H9 (cell line): ENCODE data around the gene MAPKAP1. TPM values are rescaled to one million over a fixed set of nuclear protein-coding genes. Genes with fewer than 3 reads are reported as not detected.

ENCODE experiments used
- DNase-seq: peaks from one replicate; pipeline ENCODE4 v3.0.0-alpha.2; 2017
- H2AFZ ChIP-seq: one replicate; pipeline ENCODE4 v1.6.1; 2013; ENCODE audit warnings: mild to moderate bottlenecking, low read length, control low read depth, moderate library complexity
- H2AK5ac ChIP-seq: 2 replicates; pipeline ENCODE4 v1.6.1; 2013; ENCODE audit warnings: low read length, control low read depth, mixed read lengths; ENCODE audit not compliant: insufficient read length
- H2BK120ac ChIP-seq: one replicate; pipeline ENCODE4 v1.6.1; 2013; ENCODE audit warnings: low read depth, mild to moderate bottlenecking, low read length, control low read depth, inconsistent platforms; ENCODE audit not compliant: poor library complexity, severe bottlenecking
- H2BK12ac ChIP-seq: 2 replicates; pipeline ENCODE4 v1.6.1; 2013; ENCODE audit warnings: low read length, control low read depth, mixed read lengths, low read depth; ENCODE audit not compliant: insufficient read length
- H2BK15ac ChIP-seq: 2 replicates; pipeline ENCODE4 v1.6.1; 2013; ENCODE audit warnings: low read depth, low read length, control low read depth
- H2BK20ac ChIP-seq: one replicate; pipeline ENCODE4 v1.6.1; 2013; ENCODE audit warnings: low read depth, mild to moderate bottlenecking, low read length, control low read depth, inconsistent platforms; ENCODE audit not compliant: poor library complexity, severe bottlenecking
- H2BK5ac ChIP-seq: 2 replicates; pipeline ENCODE4 v1.6.1; 2013; ENCODE audit warnings: low read length, control low read depth, mixed read lengths; ENCODE audit not compliant: insufficient read length
- H3K14ac ChIP-seq: 2 replicates; pipeline ENCODE4 v1.6.1; 2013; ENCODE audit warnings: low read length, control low read depth; ENCODE audit not compliant: insufficient read depth
- H3K18ac ChIP-seq: 2 replicates; pipeline ENCODE4 v1.6.1; 2013; ENCODE audit warnings: low read depth, mild to moderate bottlenecking, mixed read lengths, low read length, control low read depth; ENCODE audit not compliant: insufficient read length
- H3K23ac ChIP-seq: 2 replicates; pipeline ENCODE4 v1.6.1; 2013; ENCODE audit warnings: low read length, control low read depth, mixed read lengths, low read depth; ENCODE audit not compliant: insufficient read length
- H3K23me2 ChIP-seq: 2 replicates; pipeline ENCODE4 v1.6.1; 2013; ENCODE audit warnings: low read depth, mild to moderate bottlenecking, mixed read lengths, low read length, control low read depth; ENCODE audit not compliant: insufficient read length, poor library complexity, severe bottlenecking
- H3K27ac ChIP-seq: 2 replicates; pipeline ENCODE4 v1.5.1; 2013; ENCODE audit warnings: low read length, control low read depth, mixed read lengths, low read depth; ENCODE audit not compliant: insufficient read length
- H3K27me3 ChIP-seq: 2 replicates; pipeline ENCODE4 v1.6.1; 2013; ENCODE audit warnings: low read length, control low read depth, inconsistent platforms; ENCODE audit not compliant: insufficient read depth
- H3K4ac ChIP-seq: 2 replicates; pipeline ENCODE4 v1.6.1; 2013; ENCODE audit warnings: low read depth, mild to moderate bottlenecking, control low read depth, inconsistent platforms, low read length, moderate library complexity
- H3K4me1 ChIP-seq: 2 replicates; pipeline ENCODE4 v1.6.1; 2013; ENCODE audit warnings: low read length, control low read depth, inconsistent platforms; ENCODE audit not compliant: insufficient read depth
- H3K4me2 ChIP-seq: 2 replicates; pipeline ENCODE4 v1.6.1; 2013; ENCODE audit warnings: low read length, control low read depth, mixed read lengths; ENCODE audit not compliant: insufficient read length, insufficient read depth
- H3K56ac ChIP-seq: 2 replicates; pipeline ENCODE4 v1.6.1; 2013; ENCODE audit warnings: low read depth, mild to moderate bottlenecking, mixed read lengths, low read length, control low read depth; ENCODE audit not compliant: insufficient read length
- H3K79me1 ChIP-seq: 2 replicates; pipeline ENCODE4 v1.6.1; 2013; ENCODE audit warnings: low read depth, mild to moderate bottlenecking, moderate library complexity, low read length, control low read depth, inconsistent platforms; ENCODE audit not compliant: insufficient read depth, poor library complexity, severe bottlenecking
- H3K79me2 ChIP-seq: 2 replicates; pipeline ENCODE4 v1.6.1; 2013; ENCODE audit warnings: low read length, control low read depth, inconsistent platforms; ENCODE audit not compliant: insufficient read depth
- H3K9ac ChIP-seq: 2 replicates; pipeline ENCODE4 v1.6.1; 2013; ENCODE audit warnings: low read length, control low read depth, mixed read lengths; ENCODE audit not compliant: insufficient read length; ENCODE audit errors: extremely low read depth
- H3K9me3 ChIP-seq: one replicate; pipeline ENCODE4 v1.6.1; 2013; ENCODE audit warnings: low read depth, low read length, inconsistent platforms; ENCODE audit not compliant: control insufficient read depth
- H3T11ph ChIP-seq: one replicate; pipeline ENCODE4 v1.6.1; 2013; ENCODE audit warnings: mild to moderate bottlenecking, low read length, control low read depth, inconsistent platforms
- H4K20me1 ChIP-seq: one replicate; pipeline ENCODE4 v1.6.1; 2013; ENCODE audit not compliant: control insufficient read depth, insufficient read length, insufficient read depth
- H4K5ac ChIP-seq: 2 replicates; pipeline ENCODE4 v1.6.1; 2013; ENCODE audit warnings: low read depth, mild to moderate bottlenecking, mixed read lengths, low read length, control low read depth; ENCODE audit not compliant: insufficient read length
- H4K8ac ChIP-seq: replicated peaks from 2 replicates; pipeline ENCODE4 v1.6.1; 2013; ENCODE audit warnings: low read length, control low read depth, mixed read lengths, low read depth; ENCODE audit not compliant: insufficient read length
- H4K91ac ChIP-seq: 2 replicates; pipeline ENCODE4 v1.6.1; 2013; ENCODE audit warnings: low read depth, mild to moderate bottlenecking, moderate library complexity, mixed read lengths, low read length, control low read depth; ENCODE audit not compliant: insufficient read length
- H3K27ac Mint-ChIP-seq, 3 experiments: 2 replicates in 2 of 3; 3 replicates in 1 of 3; pipeline ENCODE4 v1.8.0; 2020 to 2021; ENCODE audit warnings: mixed read lengths in 3 of 3, mild to moderate bottlenecking in 1 of 3, moderate library complexity in 1 of 3
- H3K27me3 Mint-ChIP-seq: 2 replicates; pipeline ENCODE4 v1.8.0; 2021; ENCODE audit warnings: low read depth, mild to moderate bottlenecking, moderate library complexity, mixed read lengths
- H3K36me3 Mint-ChIP-seq, 3 experiments: 2 replicates in 2 of 3; 3 replicates in 1 of 3; pipeline ENCODE4 v1.8.0; 2020 to 2021; ENCODE audit warnings: low read depth in 3 of 3, mixed read lengths in 3 of 3; ENCODE audit not compliant: insufficient read depth in 1 of 3
- H3K4me1 Mint-ChIP-seq, 2 experiments: 2 replicates each; pipeline ENCODE4 v1.8.0; 2020; ENCODE audit warnings: mixed read lengths in 2 of 2
- H3K4me3 Mint-ChIP-seq, 2 experiments: 2 replicates in 1 of 2; 3 replicates in 1 of 2; pipeline ENCODE4 v1.8.0; 2020 to 2021; ENCODE audit warnings: mild to moderate bottlenecking in 2 of 2, mixed read lengths in 2 of 2, moderate library complexity in 1 of 2
- H3K9me3 Mint-ChIP-seq, 2 experiments: 2 replicates in 1 of 2; 3 replicates in 1 of 2; pipeline ENCODE4 v1.8.0; 2020; ENCODE audit warnings: mild to moderate bottlenecking in 2 of 2, mixed read lengths in 2 of 2, moderate library complexity in 1 of 2
- CTCF ChIP-seq: fragments of 200-600 bp; sonication (generic); conservative IDR thresholded peaks from 3 replicates; pipeline ENCODE4 v1.8.0; 2021; ENCODE audit warnings: antibody characterized with exemption, mild to moderate bottlenecking
- WGBS: extraction: QIAGEN DNeasy Blood & Tissue Kit; methylation state at CpG from one replicate; pipeline ENCODE4 v1.1.7; 2013; ENCODE audit warnings: missing lambda C conversion rate, low lambda C conversion rate, mixed read lengths; ENCODE audit not compliant: insufficient read length; ENCODE audit errors: extremely low coverage; 5-methylcytosine and 5-hydroxymethylcytosine counted together
- total RNA-seq: library from RNA; stranded (reverse); gene quantifications from 2 replicates; pipeline ENCODE4 v1.2.1, GENCODE V29; 2021

MAPKAP1 gene
- total RNA-seq, 1 experiment from 2014 or later: 97.0 TPM

- Histone ChIP-seq H2AK5ac (no peak overlapping the region), H2BK15ac (no peak overlapping the region), H3K18ac (no peak overlapping the region), H2BK20ac (no peak overlapping the region), H4K8ac (no peak overlapping the region), H3K14ac (no peak overlapping the region), H4K20me1 (no peaks in the 10 kb centered on the region), H2BK120ac (no peak overlapping the region), H3K27me3 (no peaks in the 10 kb centered on the region), H3K23me2 (no peaks in the 10 kb centered on the region), H3K4me2 (no peak overlapping the region), H3K9ac (no peak overlapping the region), H3K27ac (no peak overlapping the region), H3K79me1 (peaks cover 8% of the 10 kb centered on the region), H4K5ac (no peak overlapping the region), H3K4ac (no peak overlapping the region), H2AFZ (no peak overlapping the region), H2BK12ac (no peak overlapping the region), H3K4me1 (peaks cover 3% of the 10 kb centered on the region), H3K23ac (no peak overlapping the region), H3K79me2 (peaks cover 2% of the 10 kb centered on the region; the same call in 1 of the 2 replicates), H3K56ac (no peak overlapping the region), H2BK5ac (no peak overlapping the region), H4K91ac (no peak overlapping the region), H3T11ph (no peak overlapping the region), H3K9me3 (no peaks in the 10 kb centered on the region)
- H3K27ac Mint-ChIP-seq: no peak overlapping the region; a peak in 1 of 7 replicates
- H3K4me3 Mint-ChIP-seq: no peak overlapping the region
- H3K9me3 Mint-ChIP-seq: no peaks in the 10 kb centered on the region
- peaks cover 13 to 19% of the 10 kb centered on the region in 2 experiments for H3K4me1 Mint-ChIP-seq
- DNase-seq: no peak
- 0 out of 2 replicates have a peak, but pooled peaks cover 1% of the 10 kb centered on the region for H3K27me3 Mint-ChIP-seq
- peaks cover 2 to 6% (median 5%) of the 10 kb centered on the region in 3 experiments; a peak in 5 of 7 replicates for H3K36me3 Mint-ChIP-seq
- WGBS: no CpG with 5 or more reads among the region's 3 CpGs
- TF ChIP-seq CTCF: no peak
These were observed 120.9 kb downstream of the MAPKAP1 start for GRCh38 chr9:125586172-125586511.
